Erythroblast (primary cell): ENCODE data around the gene CCDC86.

Source experiments
- GATA1 ChIP-seq: IDR thresholded peaks from 2 replicates; pipeline ENCODE4 v1.6.1; 2011; ENCODE audit warnings: low read depth, mild to moderate bottlenecking, control low read depth, low read length, moderate library complexity
- POLR2A ChIP-seq: IDR thresholded peaks from 2 replicates; pipeline ENCODE4 v1.6.1; 2011; ENCODE audit warnings: mild to moderate bottlenecking, low read length

GRCh38 chr11:60879104-60879503, 37.2 kb downstream of the CCDC86 start:
- TF ChIP-seq POLR2A (no peak), GATA1 (no peak)
